Measurements from ENCODE around the gene FOS. TPM values are rescaled to one million over a fixed set of nuclear protein-coding genes. Genes with fewer than 3 reads are reported as not detected.

The FOS gene
- total and polyA plus RNA-seq, 2 experiments from 2014 or later: 47.3 to 54.8 TPM

DNA sequence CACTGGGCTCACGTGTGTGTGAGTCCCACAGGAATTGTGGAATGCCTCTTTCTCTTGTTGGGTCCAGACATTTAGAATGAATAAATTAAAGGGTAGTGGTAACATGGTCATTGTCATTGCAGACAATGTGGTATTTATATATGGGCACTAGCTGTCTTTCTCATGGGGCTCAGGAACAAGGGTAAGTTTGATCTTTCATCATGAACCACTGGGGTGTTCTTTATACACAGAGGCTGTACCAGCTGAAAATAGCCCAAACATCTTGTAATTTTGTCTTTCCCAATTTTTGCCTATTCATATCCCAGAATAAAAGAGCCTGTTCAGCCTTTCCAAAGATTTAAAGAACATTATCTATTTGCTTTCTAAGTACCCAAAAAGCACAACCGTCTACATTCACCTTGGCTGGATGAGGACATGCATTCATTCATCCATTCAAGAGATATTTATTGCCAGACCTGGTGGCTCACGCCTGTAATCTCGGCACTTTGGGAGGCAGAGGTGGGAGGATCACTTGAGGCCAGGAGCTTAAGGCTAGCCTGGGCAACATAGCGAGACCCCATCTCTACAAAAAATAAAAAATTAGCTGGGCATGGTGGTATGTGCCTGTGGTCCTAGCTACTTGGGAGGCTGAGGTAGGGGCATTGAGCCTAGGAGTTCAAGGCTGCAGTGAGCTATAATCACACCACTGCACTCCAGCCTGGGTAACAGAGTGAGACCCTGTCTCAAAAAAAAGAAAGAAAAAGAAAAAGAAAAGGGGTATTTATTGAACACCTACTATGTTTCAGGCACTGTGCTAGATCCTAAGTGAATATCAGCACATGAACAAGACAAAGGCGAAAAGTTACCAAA lies 4.4 kb upstream of the FOS start (continued):
- TF ChIP-seq CREB1 (CRISPR knock-in tag; IDR thresholded peaks at IDR 0.05; ENCODE audit: low read depth) (no peak), ZNF331 (CRISPR knock-in tag; IDR thresholded peaks at IDR 0.05; ENCODE audit: low read depth) (no peak)

DNA sequence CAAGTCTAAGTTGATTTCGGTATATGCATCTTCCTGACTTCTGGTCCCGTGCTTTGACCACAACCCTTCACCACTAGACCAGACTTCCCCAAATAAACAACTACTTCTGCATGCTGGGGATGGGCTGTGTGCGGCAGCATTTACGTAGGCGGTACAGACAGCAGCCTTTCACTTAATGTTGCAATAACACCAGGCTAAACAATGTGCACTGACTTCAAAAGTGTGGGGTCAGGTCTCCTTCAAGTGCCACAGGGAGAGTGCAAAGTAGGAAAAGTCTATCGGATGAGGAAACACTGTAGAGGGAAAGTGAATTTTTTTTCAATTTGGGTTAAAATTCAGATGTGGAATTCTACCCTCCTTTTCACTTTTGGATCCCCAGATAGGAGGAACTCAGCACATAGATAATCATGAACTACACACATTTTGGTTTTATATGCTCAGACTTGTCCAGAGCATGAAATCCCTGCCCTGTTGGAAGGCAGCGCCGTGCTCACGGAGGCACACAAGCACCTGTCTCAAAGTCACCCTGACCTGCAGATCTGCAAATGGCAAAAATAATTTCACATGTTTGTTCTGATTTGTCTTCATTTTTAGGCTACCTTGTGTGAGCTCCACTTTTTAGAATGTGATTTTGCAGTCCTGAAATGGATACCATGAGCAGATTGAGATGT lies 3.6 kb upstream of the FOS start:
- no peaks in the 10 kb centered on the region for H3K4me1 ChIP-seq (ENCODE audit: insufficient read depth)
- Mint-ChIP-seq H3K36me3 (ENCODE audit: low read depth) (peaks cover 4% of the 10 kb centered on the region; the same call in 2 of the 3 replicates), H3K4me1 (peaks cover 8% of the 10 kb centered on the region), H3K27ac (no peak overlapping the region), H3K9me3 (no peaks in the 10 kb centered on the region; the same call in 2 of the 3 replicates), H3K4me3 (no peak overlapping the region), H3K27me3 (ENCODE audit: insufficient read depth, low read depth, poor library complexity) (peaks cover 36% of the 10 kb centered on the region)
- 0 out of 2 replicates have a peak, but pooled peaks cover 7% of the 10 kb centered on the region for H4K20me1 ChIP-seq (replicated peaks; ENCODE audit: insufficient read depth)
- TF ChIP-seq STAT1 (IDR thresholded peaks at IDR 0.05; ENCODE audit: unreplicated experiment): no peak
- TF ChIP-seq ZNF114 (CRISPR knock-in tag; IDR thresholded peaks at IDR 0.05): no peak
- no peak for TF ChIP-seq ZNF331 (CRISPR knock-in tag; IDR thresholded peaks at IDR 0.05; ENCODE audit: low read depth)
- no peak for TF ChIP-seq EZH2 (IDR thresholded peaks at IDR 0.05; ENCODE audit: low read depth, unreplicated experiment)
- TF ChIP-seq CREB1 (CRISPR knock-in tag; IDR thresholded peaks at IDR 0.05; ENCODE audit: low read depth): no peak
- no peak for TF ChIP-seq POLR2AphosphoS5 (IDR thresholded peaks at IDR 0.05; ENCODE audit: low read depth)
- no peak for TF ChIP-seq EZH2phosphoT487 (IDR thresholded peaks at IDR 0.05; ENCODE audit: unreplicated experiment)
- TF ChIP-seq, protein P1, sequence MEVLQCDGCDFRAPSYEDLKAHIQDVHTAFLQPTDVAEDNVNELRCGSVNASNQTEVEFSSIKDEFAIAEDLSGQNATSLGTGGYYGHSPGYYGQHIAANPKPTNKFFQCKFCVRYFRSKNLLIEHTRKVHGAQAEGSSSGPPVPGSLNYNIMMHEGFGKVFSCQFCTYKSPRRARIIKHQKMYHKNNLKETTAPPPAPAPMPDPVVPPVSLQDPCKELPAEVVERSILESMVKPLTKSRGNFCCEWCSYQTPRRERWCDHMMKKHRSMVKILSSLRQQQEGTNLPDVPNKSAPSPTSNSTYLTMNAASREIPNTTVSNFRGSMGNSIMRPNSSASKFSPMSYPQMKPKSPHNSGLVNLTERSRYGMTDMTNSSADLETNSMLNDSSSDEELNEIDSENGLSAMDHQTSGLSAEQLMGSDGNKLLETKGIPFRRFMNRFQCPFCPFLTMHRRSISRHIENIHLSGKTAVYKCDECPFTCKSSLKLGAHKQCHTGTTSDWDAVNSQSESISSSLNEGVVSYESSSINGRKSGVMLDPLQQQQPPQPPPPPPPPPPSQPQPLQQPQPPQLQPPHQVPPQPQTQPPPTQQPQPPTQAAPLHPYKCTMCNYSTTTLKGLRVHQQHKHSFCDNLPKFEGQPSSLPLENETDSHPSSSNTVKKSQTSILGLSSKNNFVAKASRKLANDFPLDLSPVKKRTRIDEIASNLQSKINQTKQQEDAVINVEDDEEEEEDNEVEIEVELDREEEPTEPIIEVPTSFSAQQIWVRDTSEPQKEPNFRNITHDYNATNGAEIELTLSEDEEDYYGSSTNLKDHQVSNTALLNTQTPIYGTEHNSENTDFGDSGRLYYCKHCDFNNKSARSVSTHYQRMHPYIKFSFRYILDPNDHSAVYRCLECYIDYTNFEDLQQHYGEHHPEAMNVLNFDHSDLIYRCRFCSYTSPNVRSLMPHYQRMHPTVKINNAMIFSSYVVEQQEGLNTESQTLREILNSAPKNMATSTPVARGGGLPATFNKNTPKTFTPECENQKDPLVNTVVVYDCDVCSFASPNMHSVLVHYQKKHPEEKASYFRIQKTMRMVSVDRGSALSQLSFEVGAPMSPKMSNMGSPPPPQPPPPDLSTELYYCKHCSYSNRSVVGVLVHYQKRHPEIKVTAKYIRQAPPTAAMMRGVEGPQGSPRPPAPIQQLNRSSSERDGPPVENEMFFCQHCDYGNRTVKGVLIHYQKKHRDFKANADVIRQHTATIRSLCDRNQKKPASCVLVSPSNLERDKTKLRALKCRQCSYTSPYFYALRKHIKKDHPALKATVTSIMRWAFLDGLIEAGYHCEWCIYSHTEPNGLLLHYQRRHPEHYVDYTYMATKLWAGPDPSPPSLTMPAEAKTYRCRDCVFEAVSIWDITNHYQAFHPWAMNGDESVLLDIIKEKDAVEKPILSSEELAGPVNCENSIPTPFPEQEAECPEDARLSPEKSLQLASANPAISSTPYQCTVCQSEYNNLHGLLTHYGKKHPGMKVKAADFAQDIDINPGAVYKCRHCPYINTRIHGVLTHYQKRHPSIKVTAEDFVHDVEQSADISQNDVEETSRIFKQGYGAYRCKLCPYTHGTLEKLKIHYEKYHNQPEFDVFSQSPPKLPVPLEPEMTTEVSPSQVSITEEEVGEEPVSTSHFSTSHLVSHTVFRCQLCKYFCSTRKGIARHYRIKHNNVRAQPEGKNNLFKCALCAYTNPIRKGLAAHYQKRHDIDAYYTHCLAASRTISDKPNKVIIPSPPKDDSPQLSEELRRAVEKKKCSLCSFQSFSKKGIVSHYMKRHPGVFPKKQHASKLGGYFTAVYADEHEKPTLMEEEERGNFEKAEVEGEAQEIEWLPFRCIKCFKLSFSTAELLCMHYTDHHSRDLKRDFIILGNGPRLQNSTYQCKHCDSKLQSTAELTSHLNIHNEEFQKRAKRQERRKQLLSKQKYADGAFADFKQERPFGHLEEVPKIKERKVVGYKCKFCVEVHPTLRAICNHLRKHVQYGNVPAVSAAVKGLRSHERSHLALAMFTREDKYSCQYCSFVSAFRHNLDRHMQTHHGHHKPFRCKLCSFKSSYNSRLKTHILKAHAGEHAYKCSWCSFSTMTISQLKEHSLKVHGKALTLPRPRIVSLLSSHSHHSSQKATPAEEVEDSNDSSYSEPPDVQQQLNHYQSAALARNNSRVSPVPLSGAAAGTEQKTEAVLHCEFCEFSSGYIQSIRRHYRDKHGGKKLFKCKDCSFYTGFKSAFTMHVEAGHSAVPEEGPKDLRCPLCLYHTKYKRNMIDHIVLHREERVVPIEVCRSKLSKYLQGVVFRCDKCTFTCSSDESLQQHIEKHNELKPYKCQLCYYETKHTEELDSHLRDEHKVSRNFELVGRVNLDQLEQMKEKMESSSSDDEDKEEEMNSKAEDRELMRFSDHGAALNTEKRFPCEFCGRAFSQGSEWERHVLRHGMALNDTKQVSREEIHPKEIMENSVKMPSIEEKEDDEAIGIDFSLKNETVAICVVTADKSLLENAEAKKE (CRISPR knock-in tag; IDR thresholded peaks at IDR 0.05): no peak
- TF ChIP-seq JUNB (IDR thresholded peaks at IDR 0.05; ENCODE audit: unreplicated experiment): no peak
- TF ChIP-seq, protein P2, sequence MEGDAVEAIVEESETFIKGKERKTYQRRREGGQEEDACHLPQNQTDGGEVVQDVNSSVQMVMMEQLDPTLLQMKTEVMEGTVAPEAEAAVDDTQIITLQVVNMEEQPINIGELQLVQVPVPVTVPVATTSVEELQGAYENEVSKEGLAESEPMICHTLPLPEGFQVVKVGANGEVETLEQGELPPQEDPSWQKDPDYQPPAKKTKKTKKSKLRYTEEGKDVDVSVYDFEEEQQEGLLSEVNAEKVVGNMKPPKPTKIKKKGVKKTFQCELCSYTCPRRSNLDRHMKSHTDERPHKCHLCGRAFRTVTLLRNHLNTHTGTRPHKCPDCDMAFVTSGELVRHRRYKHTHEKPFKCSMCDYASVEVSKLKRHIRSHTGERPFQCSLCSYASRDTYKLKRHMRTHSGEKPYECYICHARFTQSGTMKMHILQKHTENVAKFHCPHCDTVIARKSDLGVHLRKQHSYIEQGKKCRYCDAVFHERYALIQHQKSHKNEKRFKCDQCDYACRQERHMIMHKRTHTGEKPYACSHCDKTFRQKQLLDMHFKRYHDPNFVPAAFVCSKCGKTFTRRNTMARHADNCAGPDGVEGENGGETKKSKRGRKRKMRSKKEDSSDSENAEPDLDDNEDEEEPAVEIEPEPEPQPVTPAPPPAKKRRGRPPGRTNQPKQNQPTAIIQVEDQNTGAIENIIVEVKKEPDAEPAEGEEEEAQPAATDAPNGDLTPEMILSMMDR (conservative IDR thresholded peaks at IDR 0.05; ENCODE audit: low read depth in 2 of 2): no peak
- TF ChIP-seq NANOG (IDR thresholded peaks at IDR 0.05; ENCODE audit: borderline replicate concordance): no peak
- H3K27ac ChIP-seq (ENCODE audit: low read depth): no peak overlapping the region
- H3K4me3 ChIP-seq: no peak overlapping the region
- peaks cover 24% of the 10 kb centered on the region for H3F3A ChIP-seq (replicated peaks; ENCODE audit: low read depth)
- ATAC-seq (no peak), DNase-seq (ENCODE audit: low spot score) (no peak)
- no peak overlapping the region for H2AFZ ChIP-seq
- peaks cover 41% of the 10 kb centered on the region for H3K27me3 ChIP-seq (ENCODE audit: insufficient read depth)
- no peak overlapping the region for H3K4me2 ChIP-seq
- H3K9me2 ChIP-seq (ENCODE audit: insufficient read depth): no peaks in the 10 kb centered on the region
- no peaks in the 10 kb centered on the region for H3K36me3 ChIP-seq (ENCODE audit: insufficient read depth)
- peaks cover 7% of the 10 kb centered on the region; the same call in 1 of the 2 replicates for H3K79me2 ChIP-seq (replicated peaks; ENCODE audit: insufficient read depth)

Measured in GM23338 (cell line).